Activated CD4-positive, alpha-beta T cell treated with anti-CD3 and anti-CD28 coated beads for 24 hours (primary cell): Measurements from ENCODE around the gene DUSP9.

Experiments used
- DNase-seq, 2 donors: peaks; one replicate each; pipeline ENCODE4 v3.0.0-alpha.2; 2020; ENCODE audit warnings: low read depth in 2 of 2

Gene DUSP9

DNA sequence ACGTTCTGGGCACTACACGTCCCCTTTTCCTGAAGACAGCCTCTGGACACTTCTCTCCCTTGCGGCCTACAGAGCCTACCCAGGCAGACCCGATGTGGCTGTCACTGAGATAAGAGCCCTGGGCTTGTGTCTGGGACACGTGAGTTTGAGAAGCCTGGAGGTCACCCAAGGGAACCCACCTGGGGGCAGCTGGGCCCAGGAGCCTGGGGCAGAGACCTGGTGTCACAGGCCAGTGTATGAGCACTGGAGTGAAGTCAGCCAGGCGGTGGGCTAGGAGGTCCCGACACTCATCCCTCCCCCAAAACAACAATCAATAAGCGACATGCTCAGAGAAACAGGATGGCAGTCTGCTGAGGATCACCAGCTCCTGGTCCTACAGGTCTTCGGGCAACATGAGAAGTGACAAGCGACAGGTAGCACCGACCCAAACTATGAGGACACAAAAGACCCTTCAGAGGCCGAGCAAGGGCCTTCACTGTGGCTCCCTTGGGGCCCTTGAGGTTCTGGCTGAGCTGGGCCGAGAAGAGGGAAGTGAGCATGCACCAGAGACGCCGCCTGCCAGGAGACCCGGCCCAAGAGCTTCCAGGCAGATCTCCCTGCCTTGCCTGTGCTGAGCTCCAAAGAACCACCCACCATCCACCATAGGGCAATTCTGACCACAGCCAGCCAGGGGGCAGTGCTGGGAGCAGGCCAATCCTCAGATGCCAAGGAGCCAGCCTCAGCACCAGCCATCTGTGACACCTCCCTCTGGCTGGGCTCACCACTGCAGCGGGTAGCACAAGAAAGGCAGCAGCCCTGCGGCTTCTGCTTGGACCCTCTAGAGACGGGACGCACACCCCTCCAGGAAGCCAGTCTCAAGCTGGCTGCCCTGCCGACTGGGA lies 11.0 kb upstream of the DUSP9 start:
- DNase-seq, result no peak

DNA sequence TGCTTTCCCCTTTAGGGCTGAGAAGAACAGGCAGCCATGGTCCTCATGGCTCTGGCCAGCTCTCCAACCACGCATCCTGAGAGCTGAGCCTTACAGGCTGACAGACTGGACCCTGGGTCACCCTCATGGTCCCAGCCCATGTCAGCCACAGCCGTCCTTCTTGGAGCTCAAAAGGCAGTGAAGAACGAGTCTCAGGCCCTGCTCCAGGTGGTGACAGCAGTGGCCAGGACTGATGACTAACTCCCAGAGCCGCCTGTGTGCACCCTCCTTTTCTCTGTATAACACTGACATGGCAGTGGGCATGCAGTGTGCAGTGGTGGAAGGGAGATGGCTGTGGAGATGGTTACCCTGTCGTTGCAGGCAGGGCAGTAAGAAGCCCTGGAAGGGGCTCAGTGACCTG lies 10.3 kb upstream of the DUSP9 start:
- DNase-seq, result no peak

DNA sequence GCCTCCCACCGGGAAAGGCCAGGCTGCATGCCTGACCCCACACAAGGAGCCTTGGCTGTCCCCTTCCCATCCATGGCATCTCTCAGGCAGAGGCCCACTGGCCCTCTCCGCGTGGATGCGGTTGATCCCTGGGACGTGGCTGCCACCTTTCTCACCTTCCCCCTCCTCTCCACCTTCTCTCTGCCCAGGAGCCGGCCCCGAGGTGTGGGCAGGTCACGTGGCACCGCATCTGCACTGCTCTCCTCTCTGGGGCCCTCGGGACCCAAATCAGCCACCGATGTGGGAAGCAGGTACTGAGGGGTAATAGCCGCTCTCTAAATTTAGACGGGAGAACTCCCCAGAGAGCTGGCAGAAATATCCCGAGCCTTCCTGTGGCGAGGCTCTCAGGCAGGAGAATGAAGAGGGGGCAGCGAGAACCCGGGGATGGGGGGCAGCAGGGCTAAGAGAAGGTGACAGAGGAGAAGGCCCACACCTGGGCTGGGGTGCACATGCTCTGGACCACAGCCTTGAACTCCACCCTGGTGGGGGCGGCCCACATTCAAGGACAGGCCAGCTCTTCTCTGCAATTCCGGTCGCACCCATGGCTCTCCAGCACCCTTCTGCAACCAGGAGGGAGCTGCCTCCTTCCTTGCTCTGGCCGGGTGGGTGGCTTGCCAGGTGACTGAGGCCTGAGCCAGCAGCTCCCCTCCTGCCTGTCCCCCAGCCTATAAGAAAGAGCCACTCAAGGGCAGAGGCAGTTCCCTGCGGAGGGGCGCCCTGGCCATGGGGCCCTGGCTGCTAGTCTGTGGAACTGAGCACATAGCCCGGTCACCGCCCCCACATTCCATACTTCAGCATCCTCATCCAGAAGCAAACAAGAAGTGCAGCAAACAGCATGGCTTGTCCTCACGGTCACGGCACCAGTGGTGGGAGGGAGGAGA lies 9.6 kb upstream of the DUSP9 start:
- no peak for DNase-seq

DNA sequence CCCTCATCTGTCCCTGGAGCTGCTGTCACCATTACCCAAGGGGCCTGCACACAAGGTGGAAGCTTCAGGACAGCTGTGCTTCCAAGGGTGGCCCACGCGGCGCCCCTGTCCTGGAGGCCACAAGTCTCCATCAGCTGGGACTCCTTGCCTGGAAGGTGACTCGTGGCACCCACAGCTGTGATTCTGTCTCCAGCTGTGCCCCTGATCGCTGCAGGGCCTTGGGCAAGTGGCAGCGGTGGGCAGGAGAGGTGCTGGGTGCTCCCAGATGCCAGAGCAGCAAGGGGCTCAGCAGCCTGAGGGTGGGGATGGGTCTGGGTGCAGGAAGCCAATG lies 9.0 kb upstream of the DUSP9 start:
- DNase-seq, result no peak

DNA sequence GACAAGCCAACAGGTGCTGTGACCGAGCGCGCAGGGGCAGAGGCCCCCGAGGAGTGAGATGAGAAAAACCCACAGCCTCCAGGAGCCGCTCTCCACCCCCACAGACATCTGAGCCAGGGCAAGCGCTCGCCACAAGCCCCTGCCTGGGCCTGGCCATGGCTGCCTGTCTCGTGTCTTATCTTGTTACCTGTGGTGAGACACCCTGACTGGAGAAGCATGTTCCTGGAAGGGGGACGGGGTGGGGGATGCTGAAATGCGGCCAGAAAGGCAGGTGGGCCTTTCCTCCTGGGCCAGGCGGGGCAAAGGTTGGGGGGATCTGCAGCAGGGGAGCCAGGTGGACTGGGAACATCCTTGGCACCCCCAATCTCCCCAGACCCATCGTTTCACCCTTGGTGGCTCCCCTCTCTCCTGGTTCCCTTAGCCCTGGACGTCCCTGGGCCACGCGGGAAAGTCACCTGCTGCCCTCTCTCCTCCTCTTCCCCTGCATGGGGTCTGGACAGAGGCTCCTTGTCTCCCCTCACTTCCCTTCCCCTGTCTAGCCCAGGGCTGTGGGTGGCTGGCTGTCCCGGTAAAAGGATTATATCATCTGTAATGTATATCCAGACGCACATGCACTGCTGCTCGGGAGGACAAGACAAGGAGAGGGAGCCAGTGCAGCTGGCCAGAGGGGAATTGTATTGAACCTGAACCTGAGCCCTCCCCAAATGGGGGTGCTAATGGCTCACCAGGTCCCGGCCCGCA lies 8.4 kb upstream of the DUSP9 start:
- DNase-seq, result no peak

DNA sequence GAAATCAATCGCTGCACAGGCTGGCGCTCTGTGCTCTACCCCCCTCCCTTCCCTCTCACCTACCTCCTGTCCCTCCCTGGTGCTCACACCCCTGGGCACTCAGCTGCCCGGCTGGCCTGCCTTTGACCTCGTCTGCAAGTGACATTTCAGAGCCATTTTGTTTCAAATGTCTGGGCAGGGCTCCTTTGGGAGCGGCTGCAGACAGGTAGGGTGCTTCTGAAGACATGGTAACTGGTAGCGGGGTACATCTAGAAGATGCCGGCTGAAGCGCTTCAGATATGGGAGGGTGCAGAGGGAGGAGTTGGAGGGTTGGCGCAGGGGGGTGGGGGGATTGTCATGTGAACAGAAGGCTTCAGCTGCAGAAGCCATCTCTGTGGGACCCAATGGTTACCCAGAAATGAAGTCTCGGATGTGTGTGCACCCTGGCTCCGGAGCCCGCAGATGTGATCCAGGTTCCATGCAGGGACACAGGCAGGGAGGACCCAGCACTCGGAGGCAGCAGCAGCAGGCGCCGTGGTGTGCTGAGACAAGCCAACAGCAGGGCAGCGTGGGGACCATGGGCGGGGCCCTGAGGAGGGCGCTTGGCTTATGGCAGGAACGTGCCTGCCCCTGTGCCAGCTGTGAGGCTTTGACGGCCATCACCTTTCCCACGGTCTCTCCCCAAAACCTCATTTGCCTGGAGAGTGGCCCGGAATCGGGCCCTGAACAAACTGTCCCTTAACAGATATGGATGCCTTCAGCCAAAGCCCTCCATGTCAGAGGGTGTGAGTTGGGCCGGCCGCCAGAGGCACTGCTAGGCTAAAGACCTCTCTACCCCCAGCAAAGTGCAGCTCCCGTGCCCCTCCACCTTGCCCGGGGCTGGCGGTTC lies 7.6 kb upstream of the DUSP9 start:
- DNase-seq, result no peak

DNA sequence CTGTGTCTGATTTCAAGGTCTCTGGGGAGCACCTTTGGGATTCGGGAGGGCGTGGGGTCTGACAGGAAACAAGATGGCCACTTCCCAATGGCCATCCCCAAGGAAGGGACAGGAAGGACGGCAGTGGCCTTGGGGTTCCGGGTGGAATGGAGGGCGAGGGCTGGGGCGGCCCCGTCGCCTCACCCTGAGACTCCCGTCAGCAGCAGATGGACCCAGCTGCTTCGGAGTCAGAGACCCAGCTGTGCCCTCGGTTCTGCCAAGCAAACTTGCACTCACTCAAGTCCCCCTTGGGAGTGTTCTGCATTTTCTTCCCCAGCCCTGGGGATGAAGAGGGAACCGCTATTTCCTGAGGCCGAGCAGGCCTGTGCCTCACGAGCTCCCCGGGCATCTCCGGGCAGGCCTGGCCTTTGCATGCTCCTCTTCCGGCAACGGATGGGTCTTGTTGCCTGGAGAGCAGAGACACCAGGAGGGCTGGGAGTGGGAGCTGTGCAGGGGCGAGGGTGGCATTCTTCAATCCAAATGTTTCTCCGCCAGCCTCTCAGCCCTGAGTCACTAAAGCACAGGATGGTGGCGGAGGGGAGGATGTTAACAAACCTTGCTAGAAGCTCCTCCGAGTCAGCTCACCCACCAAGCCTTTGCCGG lies 6.8 kb upstream of the DUSP9 start:
- DNase-seq, result no peak

DNA sequence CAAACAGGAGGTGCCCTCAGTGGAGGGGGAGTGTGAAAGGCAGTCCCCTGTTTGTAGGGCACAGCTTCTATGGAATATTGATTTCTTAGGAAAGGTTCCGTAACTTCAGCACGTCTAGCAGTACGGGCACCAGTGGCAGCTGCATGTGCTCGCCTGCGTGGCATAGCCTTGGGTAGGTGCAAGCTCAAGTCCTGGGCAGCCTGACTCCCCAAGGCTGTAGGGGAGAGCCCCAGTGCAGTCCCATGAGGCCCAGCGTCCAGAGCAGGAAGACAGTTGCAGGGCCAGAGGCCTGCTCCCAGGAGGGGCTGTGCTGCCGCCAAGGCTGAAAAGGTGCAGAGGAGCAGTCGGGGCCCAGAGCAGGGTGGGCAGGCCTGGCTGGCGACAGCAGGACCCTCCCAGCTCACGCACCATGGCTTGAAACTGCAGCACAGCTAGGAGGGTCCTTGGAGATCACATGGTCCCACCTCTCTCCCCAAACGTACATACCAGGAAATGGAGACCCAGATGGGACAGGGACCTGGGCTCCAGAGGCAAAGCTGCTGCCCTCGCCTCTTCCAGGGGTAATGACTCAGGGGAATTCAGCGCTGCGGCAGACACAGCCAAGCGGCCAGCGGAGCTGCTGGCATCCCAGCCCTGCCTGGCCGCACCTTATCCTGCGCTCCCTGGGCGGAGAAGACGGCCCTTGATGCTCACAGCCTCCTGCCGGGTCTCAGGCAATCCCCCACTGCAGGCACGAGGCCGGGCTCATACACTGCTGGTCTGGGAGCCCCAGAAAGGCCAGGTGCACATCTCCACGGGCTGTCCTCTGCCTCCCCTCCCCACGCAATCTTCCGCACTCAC lies 6.0 kb upstream of the DUSP9 start:
- no peak for DNase-seq

DNA sequence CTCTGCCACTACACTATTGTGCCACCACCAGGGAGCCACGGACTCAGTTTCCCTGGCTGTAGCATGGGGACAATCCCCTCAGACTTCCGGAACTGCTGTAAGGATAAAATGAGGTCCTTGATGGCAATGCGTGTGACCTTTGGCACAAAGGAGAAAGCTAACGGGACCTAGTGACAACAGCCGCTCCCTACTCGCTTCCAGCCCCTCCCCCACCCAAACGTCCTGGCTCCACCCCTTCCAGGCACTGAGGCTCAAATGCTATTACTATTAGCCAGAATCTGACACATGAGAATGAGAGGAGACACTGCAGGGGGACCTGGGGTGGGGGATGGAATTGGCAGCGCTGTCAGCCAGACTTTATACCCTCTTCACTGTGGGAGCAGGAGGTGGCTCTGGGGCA lies 5.4 kb upstream of the DUSP9 start:
- DNase-seq, result no peak

DNA sequence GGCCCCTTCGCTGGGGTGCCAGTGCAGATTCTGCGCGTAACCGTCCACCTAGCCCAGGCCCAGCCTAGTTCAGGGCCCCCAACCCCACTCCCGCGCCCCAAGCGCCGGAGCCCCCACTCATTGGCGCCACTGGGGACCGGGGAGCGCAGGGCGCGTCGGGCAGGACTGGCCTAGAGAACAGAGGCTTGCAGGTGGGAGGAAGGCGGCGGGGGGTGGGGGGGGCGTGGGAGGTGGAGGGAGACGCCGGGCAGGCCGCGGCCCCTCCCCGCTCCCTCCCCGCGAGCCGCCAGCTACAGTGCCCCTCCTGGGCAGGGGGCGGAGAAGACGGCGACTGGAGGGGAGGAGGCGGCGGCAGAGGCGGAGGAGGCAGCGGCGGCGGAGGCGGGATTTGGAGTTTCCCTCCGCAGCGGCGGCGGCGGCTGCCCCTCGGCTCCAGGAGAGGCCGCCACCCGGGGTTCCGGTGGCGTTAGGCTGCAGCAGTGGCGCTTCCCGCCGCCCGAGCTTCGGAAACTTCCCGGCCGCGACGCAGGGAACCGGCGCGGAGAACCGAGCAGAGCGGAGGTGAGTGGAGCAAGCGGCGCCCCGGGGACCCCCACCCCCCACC lies 4.8 kb upstream of the DUSP9 start:
- no peak for DNase-seq

DNA sequence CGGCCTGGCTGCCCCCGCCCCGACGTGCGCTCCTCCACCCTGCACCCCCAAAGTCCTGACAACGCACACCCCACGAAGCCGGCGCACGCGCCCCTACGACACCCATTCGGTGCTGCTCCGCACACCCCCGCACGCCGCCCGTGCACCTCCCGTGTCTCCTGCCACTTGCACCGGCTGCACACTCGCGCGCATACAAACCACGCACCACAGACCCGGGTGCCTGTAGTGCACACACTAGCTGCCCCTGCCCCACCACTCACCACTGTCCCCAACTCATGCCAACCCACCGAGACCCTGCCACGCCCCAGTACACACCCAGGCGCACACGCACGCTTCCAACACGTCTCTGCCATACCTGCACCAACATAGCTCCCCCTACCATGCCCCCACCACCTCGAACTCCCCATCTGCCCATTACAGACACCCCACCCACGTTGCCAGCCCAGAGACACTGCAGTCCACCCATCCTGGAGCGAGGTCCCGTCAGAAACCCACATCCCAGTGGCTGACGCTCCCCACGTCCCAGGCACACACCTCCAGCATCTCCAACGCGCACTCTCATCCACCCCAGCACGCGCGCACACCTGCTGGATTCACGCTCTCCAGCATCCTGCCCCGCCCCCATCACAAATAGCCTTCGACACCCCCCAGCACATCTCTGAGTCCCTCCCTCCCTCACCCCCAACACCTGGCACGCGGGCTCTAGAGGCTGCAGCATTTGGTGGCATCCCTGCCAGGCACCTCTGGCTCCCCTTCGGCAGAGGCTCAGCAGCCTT lies 4.2 kb upstream of the DUSP9 start:
- DNase-seq, result no peak

DNA sequence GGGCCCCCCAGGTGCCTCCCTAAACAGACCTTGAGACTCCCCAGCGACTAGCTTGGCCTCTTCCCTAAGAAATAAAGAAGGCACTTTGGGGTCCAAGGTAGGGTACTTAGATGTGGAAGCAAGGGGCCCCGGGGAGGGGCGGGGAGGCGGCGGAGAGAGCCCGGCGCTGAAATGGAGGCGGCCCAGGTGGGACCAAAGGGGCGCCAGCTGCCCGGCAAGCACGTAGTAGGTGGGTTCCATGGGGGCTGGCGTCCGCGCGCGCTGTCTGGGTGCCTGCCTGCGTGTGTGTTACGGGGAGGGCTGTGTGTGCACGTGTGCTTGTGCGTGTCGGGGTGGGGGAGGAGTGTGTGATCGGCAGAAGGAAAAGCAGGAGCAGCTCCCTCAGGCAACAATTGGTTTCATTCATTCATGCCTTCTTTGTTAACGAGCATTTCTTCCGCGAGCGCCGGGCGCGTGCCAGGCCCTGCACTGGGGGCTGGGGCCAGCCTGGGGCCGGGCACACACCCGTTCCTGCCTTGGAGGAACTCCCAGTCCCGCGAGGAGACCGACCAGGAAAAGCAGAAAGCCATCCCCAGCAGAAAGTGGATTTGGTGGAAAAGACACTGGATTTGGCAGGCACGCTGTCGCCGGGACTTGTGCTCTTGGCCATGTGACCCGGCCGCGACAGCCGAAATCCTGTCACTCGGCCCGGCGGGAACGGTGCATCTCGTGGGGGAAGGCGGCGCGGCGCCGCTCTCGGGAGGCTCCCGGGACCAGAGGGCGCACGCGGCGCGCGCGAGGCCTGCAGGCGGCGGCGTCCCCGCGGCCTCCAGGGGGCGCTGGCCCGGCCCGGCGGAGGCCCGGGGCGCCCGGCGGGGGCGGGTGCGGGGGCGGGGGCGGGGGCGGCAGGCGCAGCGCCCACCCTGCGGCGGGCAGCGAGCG lies 3.3 kb upstream of the DUSP9 start:
- DNase-seq, result no peak

DNA sequence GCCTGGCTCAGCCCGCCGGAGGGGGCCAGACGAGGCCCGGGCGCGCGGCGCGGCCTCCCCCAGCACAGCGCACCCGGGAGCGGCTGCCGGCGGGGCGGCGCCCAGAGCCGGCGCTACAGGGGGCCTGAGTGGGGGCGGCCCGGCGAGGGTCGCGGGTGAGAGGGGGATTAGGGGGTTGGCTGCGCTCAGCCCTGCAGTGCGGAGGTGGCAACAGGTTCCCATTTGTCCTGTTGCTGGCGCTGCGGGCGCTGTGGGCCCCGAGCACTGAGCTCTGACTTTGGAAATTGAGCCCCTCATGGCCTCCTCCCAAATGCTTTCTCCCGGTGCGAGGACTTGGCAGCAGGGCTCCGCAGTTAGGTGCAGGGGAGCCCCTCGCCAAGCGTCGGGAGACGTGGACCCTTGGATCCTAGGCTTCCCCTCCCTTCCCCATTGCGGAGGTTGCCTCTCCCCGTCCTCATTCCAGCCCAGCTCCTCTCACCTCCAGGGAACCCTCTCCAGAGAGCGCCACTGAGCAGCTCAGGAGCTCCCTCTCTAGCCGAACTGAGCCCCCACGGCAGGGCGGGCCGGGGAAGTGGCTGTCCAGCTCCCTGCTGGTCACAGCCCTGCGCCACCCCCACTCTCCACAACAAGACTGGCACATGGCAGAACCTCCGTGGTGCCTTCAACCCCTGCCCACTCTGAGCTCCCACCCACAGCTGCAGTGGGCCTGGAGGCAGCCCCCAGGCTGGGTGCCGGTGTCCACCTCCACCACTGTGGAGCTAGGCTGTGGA lies 2.5 kb upstream of the DUSP9 start:
- no peak for DNase-seq

DNA sequence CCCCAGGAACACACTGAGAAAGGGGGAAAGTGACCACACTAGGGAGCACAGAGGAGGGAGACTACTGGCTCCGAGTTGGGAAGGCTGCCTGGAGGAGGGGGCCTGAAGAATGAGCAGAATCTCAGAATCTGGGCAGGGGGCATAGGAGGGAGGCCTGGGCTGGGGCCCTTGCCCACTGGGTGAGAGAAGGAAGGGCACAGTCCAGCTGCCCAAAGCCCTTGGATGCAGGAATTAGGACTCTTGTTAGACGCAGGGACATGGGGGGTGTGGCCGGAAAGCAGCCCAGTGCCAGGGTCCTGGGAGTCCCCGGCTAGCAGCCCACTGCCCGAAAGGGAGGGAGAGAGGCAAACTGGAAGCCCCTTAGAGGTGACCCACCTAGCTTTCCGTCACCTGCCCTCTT lies 1.9 kb upstream of the DUSP9 start:
- no peak for DNase-seq

DNA sequence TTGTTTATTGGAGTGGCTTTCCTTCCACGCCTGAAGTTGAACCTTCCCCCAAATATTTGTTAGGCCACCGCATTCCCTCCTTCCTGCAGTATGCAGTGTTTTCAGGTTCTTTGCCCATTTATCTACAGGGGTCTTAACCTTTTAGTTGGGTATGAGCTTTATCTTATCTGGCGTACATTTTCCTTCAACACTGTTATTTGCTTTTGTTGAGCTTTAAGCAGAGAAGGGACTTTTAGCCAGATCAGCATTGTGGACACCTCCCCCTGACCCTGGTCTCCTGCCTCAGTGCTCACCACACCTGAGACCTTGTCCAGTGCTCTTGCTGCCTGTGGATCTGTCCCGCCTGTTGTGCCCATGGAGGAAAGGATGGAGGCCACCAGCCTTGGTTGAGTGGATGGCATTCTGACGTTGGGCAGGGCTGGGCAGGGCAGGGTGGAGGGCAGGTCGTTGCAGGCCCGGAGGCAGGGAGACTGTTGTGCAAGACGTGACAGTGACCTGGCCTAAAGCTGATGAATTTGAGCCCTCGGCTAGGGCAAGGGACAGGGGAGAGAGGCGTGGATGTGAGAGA lies 998 bp upstream of the DUSP9 start:
- DNase-seq, result no peak
